Measurements from ENCODE around the gene HPS4.
A peak's percentile ranks its signal among the peaks of the same experiment; 100 is the strongest.

Gene HPS4

GRCh38 chr22:26428515-26429457, 54.8 kb downstream of the HPS4 start, which contains the start of gene ASPHD2:
Gene ASPHD2 (plus strand): TSS chr22:26429260. CDS start chr22:26433616, 4,356 bp downstream.
- in situ Hi-C loops (cut with MboI; ENCODE audit: low pct_unique_long_range_greater_than_20kb, low sequenced_read_pairs, unreplicated experiment): no loop called here
- TF ChIP-seq, protein P1, sequence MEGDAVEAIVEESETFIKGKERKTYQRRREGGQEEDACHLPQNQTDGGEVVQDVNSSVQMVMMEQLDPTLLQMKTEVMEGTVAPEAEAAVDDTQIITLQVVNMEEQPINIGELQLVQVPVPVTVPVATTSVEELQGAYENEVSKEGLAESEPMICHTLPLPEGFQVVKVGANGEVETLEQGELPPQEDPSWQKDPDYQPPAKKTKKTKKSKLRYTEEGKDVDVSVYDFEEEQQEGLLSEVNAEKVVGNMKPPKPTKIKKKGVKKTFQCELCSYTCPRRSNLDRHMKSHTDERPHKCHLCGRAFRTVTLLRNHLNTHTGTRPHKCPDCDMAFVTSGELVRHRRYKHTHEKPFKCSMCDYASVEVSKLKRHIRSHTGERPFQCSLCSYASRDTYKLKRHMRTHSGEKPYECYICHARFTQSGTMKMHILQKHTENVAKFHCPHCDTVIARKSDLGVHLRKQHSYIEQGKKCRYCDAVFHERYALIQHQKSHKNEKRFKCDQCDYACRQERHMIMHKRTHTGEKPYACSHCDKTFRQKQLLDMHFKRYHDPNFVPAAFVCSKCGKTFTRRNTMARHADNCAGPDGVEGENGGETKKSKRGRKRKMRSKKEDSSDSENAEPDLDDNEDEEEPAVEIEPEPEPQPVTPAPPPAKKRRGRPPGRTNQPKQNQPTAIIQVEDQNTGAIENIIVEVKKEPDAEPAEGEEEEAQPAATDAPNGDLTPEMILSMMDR (IDR thresholded peaks at IDR 0.05; ENCODE audit: extremely low read depth, insufficient read depth, missing control alignments): no peak
- DNase-seq (ENCODE audit: low spot score): peak; percentile 93

DNA sequence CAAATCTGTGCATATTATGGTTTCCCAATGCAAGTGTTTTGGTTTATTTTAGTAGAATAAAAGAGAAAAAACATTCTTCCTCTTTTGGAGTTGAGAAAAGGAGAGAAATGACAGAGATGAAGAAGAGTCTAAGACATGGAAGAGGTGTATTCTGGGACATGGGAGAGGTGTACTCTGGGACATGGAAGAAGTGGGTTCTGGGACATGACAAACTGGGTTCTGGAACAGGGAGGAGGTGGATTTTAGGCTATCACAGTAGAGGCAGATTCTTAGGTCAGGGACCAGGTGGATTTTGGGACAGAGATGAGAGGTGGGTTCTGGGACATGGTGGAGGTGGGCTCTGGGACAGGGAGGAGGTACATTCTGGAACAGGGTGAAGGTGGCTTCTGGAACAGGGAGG, 56.7 kb downstream of the HPS4 start:
- no peak for DNase-seq (ENCODE audit: low spot score)
- in situ Hi-C loops (cut with MboI; ENCODE audit: low pct_unique_long_range_greater_than_20kb, low sequenced_read_pairs, unreplicated experiment): no loop called here
- TF ChIP-seq, protein P1 (IDR thresholded peaks at IDR 0.05; ENCODE audit: extremely low read depth, insufficient read depth, missing control alignments): no peak

DNA sequence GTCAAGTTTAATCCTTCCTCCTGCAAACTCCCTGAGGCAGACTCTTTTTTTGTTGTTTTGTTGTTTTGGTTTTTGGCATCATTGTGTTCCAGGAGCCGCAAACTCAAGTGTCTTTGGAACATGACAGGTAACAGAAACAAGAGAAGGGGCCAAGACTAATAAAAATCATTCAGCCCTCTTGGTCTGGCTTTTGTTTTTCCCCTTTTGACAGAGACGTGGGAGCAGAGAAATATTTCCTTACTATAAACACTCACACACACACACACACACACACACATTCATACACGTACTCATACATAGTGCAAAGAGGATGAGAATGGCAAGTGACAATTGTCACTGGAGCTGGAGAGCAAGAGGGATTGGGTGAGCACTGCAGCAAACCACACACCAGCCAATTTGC, 65.0 kb downstream of the HPS4 start:
- in situ Hi-C loops (cut with MboI; ENCODE audit: low pct_unique_long_range_greater_than_20kb, low sequenced_read_pairs, unreplicated experiment): no loop called here
- no peak for DNase-seq (ENCODE audit: low spot score)
- TF ChIP-seq, protein P1 (IDR thresholded peaks at IDR 0.05; ENCODE audit: extremely low read depth, insufficient read depth, missing control alignments): no peak

DNA sequence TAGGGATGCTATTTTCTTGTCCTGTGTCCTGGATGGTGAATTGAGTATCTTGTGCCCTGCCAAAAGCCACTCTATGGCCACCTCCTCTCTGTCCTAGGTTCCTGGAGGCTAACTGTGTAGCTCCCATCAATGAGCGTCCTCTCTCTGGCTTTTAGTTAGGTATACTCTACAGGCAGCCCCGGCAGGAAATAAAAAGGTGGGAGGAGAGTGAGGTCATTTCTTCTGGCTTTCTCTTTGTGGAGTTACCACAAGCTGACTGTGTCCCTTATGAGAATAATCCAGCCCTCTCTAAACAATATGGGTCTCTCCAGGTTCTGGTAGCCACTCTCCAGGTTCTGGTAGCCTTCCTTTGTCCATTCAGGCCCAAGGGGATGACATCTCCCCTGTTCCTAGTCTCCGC, 66.2 kb downstream of the HPS4 start:
- DNase-seq (ENCODE audit: low spot score): no peak
- TF ChIP-seq, protein P1 (IDR thresholded peaks at IDR 0.05; ENCODE audit: extremely low read depth, insufficient read depth, missing control alignments): no peak
- in situ Hi-C loops (cut with MboI; ENCODE audit: low pct_unique_long_range_greater_than_20kb, low sequenced_read_pairs, unreplicated experiment): no loop called here

GRCh38 chr22:26416670-26417276, 66.8 kb downstream of the HPS4 start:
- in situ Hi-C loops (cut with MboI; ENCODE audit: low pct_unique_long_range_greater_than_20kb, low sequenced_read_pairs, unreplicated experiment): no loop called here
- no peak for DNase-seq (ENCODE audit: low spot score)
- TF ChIP-seq, protein P1 (IDR thresholded peaks at IDR 0.05; ENCODE audit: extremely low read depth, insufficient read depth, missing control alignments): no peak

- in situ Hi-C loops (cut with MboI; ENCODE audit: low pct_unique_long_range_greater_than_20kb, low sequenced_read_pairs, unreplicated experiment): no loop called here
- no peak for DNase-seq (ENCODE audit: low spot score)
- TF ChIP-seq, protein P1 (IDR thresholded peaks at IDR 0.05; ENCODE audit: extremely low read depth, insufficient read depth, missing control alignments): no peak
These were observed 67.3 kb downstream of the HPS4 start for GRCh38 chr22:26416256-26416655.

All from GM13977 (cell line).